ENCODE data around the gene ABCC2.

DNA sequence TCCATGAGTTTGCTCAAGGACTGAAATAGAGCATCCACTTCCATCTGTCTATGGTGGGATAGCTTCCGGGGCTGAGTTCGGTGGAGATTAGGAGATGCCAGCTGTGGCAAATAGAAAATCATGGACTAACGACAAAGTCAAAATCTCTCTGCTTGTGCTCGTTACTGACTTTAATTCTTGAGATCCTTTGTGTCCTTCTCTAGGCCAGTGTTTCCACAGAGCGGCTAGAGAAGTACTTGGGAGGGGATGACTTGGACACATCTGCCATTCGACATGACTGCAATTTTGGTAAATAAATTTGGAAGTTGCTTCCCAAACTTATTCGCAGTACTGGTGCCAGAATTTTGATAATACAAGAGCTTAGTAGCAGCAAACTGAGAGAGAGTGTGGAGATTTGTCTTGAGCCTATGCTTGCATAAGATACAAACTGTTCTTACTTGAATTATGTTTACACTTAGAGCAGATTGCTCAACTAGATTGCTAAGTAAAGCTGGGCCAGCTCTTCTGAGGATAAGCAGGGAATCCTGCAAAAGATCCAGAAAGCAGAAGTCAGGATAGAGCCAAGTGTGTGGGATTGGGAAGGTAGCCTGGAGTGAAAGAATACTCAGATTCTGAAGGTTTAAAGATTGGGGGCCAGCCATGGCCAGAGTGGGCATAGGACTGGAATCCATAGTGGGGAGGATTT is 27.6 kb downstream of the ABCC2 start:
- TF ChIP-seq CTCF (IDR thresholded peaks at IDR 0.05), result no peak
- no peak for TF ChIP-seq POLR2A (IDR thresholded peaks at IDR 0.05)
